HG02973 (cell line): ENCODE measurements around the gene POMT1.
"Not testable (repeated sequence)": the region's sequence is repeated elsewhere in the genome, so short reads cannot be mapped to it uniquely, and the experiment has no call there.

ENCODE experiments used
- ATAC-seq: cut with Tn5 transposase; IDR thresholded peaks from one replicate; pipeline ENCODE4 v1.9.1; 2021; ENCODE audit warnings: moderate library complexity; ENCODE audit not compliant: unreplicated experiment

POMT1 gene

GRCh38 chr9:131502781-131503625 lies at the start of gene POMT1:
POMT1 (plus strand) TSS chr9:131502918; CDS start chr9:131504219, 1,301 bp downstream.
- ATAC-seq, result peak; percentile 61

DNA sequence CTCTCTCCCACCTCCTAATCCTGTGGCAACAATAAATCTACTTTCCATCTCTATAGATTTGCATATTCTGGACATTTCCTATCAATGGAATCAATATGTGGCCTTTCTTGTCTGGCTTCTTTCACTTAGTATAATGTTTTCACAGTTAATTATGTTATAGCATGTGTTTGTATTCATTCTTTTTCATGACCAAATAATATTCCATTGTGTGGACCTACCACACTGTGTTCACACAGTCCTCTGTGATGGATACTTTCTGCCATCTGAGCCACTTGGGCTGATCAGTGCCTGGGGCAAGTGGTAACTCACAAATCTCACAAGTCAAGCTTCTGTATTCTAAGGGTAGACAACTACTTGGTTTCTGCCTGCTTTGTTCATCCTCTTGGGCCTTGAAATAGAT lies 48.7 kb upstream of the POMT1 start:
- ATAC-seq, result no peak

- ATAC-seq, result not testable (repeated sequence)
These were observed 47.1 kb upstream of the POMT1 start for GRCh38 chr9:131455655-131456054.

- no peak for ATAC-seq
These were observed 45.0 kb upstream of the POMT1 start for GRCh38 chr9:131457746-131458145.

DNA sequence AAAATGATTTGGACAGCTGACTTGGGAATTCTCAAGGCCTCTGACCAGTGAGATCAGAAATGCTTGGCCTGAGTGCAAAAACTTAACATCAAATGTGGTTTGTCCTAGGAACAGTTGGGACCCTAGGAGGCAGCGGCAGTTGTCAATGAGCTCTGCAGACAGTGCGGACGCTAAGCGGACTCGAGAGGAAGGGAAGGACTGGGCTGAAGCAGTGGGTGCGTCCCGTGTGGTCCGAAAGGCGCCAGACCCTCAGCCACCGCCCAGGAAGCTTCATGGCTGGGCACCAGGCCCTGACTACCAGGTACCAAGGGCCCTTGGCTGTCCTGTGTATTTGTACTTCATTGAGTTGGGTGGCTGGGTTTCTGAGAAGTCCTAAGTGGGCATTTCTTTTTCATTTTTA lies 43.7 kb upstream of the POMT1 start:
- no peak for ATAC-seq

DNA sequence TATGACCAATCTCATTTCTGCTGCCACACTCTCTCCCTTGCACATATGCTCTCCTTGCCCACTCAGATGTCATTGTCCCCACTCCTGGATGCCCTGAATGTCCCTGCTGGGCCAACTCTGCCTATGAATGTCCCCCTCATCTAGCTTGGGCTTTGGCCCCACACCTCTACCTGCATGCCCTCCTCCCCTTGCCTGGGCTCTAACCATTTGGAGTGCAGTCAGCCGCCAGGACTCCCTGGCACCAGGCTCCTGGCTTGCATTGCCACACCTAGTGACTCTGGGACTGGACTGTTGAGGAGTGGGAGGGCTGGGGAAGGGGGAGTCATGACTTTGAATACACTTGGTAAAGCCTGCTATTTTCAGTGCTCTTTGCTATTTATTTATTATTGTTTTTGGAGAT lies 41.6 kb upstream of the POMT1 start:
- no peak for ATAC-seq

DNA sequence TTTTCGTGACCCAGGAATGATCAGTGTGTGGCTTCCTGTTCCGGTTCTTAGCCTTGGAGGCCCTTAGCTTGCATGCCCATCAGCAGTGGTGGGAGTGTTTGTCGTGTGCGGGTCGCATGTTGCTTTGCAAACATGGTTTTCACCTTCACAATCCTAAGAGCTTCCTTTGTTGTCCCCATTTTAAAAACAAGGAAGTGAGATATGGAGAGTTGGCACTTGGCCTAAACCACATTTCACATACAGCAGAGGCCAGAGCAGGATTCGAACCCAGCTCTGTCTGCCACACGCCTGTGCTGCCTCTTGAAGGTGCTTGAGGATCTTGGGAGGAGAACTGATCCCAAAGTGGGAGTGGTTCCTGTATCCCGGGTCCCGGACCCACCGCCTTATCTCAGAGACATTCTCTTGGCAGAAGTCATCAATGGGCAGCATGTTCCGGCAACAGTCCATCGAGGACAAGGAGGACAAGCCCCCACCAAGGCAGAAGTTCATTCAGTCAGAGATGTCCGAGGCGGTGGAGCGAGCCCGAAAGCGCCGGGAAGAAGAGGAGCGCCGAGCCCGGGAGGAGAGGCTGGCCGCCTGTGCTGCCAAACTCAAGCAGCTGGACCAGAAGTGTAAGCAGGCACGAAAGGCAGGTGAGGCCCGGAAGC lies 38.2 kb upstream of the POMT1 start:
- no peak for ATAC-seq

DNA sequence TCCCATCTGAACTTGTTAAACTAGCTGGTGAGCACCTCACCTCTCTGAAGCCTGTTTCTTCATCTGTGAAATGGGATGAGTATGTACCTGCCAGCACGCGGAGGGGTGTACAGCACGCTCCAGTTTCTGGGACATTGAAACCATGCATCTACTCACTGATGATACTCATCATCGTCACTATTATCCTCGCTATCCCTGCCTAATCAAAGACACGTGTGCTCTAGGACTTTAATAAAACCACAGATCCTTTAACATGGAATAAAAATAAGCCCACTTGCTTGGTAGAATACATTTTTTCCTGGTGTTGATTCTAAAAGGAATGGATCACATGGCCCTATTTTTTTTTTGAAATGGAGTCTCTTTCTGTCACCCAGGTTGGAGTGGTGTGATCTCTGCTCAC lies 37.3 kb upstream of the POMT1 start:
- ATAC-seq, result no peak

GRCh38 chr9:131467214-131467935 lies 35.3 kb upstream of the POMT1 start:
- no peak for ATAC-seq

- no peak for ATAC-seq
These were observed 34.7 kb upstream of the POMT1 start for GRCh38 chr9:131468031-131468430.

DNA sequence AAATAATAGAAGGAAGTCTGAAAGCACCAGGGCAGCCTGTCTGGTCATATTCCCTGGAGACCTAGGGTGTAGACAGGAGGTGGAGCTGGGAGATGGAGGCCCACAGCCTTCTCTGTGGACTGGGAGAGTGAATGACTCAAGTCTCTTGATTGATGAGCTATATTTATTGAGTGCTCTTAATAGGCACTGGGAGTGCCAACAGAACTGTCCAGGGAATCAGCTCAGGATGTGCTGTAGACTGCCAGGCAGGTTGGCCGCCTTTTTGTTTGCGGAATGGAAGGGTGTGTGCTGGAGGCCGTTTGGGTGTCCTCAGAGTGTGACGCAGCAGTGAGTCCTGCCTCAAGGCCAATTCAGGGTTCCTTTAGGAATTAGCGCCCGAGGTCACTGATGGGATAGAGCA lies 33.4 kb upstream of the POMT1 start:
- ATAC-seq, result no peak

GRCh38 chr9:131469951-131470350 lies 32.8 kb upstream of the POMT1 start:
- ATAC-seq, result no peak

DNA sequence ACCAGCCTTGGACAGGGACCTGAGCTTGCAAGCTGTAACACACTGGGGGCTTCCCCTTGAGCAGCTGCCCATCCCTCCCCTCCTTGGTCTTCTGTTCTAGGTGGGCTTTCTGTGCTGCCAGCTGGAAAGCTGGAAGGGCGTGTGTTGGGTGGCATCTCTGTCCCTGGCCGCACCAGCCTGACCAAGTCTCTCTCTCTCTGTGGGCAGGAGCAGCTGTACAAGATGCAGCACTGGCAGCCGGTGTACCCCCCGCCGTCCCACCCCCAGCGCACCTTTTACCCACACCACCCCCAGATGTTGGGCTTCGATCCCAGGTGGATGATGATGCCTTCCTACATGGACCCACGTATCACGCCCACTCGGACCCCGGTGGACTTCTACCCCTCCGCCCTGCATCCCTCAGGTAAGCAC lies 32.1 kb upstream of the POMT1 start:
- no peak for ATAC-seq

GRCh38 chr9:131472085-131472484 lies 30.6 kb upstream of the POMT1 start:
- ATAC-seq, result not testable (repeated sequence)

- ATAC-seq, result no peak
These were observed 29.4 kb upstream of the POMT1 start for GRCh38 chr9:131473198-131473885.

- ATAC-seq, result no peak
These were observed 28.8 kb upstream of the POMT1 start for GRCh38 chr9:131473891-131474290.

DNA sequence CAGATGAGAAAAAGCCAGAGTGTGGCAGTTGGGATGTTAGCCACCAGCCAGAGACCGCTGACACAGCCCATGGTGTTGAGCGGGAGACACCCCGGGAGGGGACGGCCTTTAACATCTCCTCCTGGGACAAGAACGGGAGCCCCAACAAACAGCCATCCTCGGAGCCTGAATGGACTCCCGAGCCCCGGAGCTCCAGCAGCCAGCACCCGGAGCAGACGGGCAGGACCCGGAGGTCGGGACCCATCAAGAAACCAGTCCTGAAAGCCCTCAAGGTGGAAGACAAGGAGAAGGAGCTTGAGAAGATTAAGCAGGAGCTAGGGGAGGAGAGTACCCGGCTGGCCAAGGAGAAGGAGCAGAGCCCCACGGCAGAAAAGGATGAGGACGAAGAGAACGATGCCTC lies 28.0 kb upstream of the POMT1 start:
- no peak for ATAC-seq

- ATAC-seq, result no peak
These were observed 27.4 kb upstream of the POMT1 start for GRCh38 chr9:131475111-131475955.

DNA sequence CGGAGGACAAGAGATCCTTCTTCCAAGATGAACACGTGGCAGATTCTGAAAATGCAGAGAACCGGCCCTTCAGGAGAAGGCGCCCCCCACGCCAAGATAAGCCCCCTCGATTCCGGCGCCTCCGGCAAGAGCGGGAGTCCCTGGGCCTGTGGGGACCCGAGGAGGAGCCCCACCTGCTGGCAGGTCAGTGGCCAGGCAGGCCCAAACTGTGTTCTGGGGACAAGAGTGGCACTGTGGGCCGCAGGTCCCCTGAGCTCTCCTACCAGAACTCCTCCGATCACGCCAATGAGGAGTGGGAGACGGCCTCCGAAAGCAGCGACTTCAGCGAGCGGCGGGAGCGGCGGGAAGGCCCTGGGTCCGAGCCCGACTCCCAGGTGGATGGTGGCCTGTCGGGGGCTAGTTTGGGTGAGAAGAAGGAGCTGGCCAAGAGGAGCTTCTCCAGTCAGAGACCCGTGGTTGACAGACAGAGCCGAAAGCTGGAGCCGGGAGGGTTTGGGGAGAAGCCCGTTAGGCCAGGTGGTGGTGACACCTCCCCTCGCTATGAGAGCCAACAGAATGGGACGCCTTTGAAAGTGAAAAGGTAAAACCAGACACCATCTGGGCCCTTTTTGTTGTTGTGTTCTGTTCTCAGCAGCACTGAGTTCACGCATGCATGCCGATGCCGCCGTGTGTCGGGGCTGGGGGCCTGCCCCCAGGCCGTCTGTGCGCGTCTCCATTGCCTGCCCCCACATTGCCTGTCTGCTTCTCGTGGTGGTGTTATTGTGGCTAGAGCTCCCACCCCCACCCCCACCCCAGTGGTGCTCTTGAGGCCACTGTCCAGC lies 26.6 kb upstream of the POMT1 start:
- ATAC-seq, result no peak
